HG03520 (cell line): ENCODE measurements around the gene PLTP.
"Not testable (repeated sequence)": the region's sequence is repeated elsewhere in the genome, so short reads cannot be mapped to it uniquely, and the experiment has no call there.

Experiments
- ATAC-seq: cut with Tn5 transposase; IDR thresholded peaks from one replicate; pipeline ENCODE4 v1.9.1; 2021; ENCODE audit warnings: mild to moderate bottlenecking, moderate library complexity; ENCODE audit not compliant: unreplicated experiment

Gene PLTP

GRCh38 chr20:45901332-45901731 is 10.6 kb downstream of the PLTP start:
- not testable (repeated sequence) for ATAC-seq

- no peak for ATAC-seq
These were observed 12.7 kb downstream of the PLTP start for GRCh38 chr20:45899046-45899835.

GRCh38 chr20:45898285-45898684 is 13.7 kb downstream of the PLTP start:
- ATAC-seq, result no peak

- ATAC-seq, result no peak
These were observed 14.3 kb downstream of the PLTP start for GRCh38 chr20:45897692-45898091.

GRCh38 chr20:45897289-45897688 is 14.7 kb downstream of the PLTP start:
- ATAC-seq, result no peak

- ATAC-seq, result no peak
These were observed 15.3 kb downstream of the PLTP start for GRCh38 chr20:45896641-45897161.

- no peak for ATAC-seq
These were observed 17.2 kb downstream of the PLTP start for GRCh38 chr20:45894797-45895196.

GRCh38 chr20:45893831-45894230 is 18.1 kb downstream of the PLTP start:
- no peak for ATAC-seq

- ATAC-seq, result no peak
These were observed 19.0 kb downstream of the PLTP start for GRCh38 chr20:45892828-45893500.

GRCh38 chr20:45892049-45892825 is 19.7 kb downstream of the PLTP start:
- ATAC-seq, result no peak

GRCh38 chr20:45890985-45891983 is 20.7 kb downstream of the PLTP start, which contains the start of the genes CTSA and NEURL2:
TSS of gene CTSA (plus strand) at chr20:45891335. CDS start at chr20:45891569, 234 bp downstream.
TSS of gene NEURL2 (minus strand) at chr20:45891208. CDS start at chr20:45890991, 217 bp downstream.
- peak; percentile 61 for ATAC-seq

- peak; percentile 24 for ATAC-seq
These were observed 21.6 kb downstream of the PLTP start for GRCh38 chr20:45890077-45890984.

GRCh38 chr20:45888681-45889080 is 23.3 kb downstream of the PLTP start:
- ATAC-seq, result no peak

GRCh38 chr20:45887346-45887715 is 24.6 kb downstream of the PLTP start, which contains the start of gene SPATA25:
TSS of gene SPATA25 (minus strand) at chr20:45887622. CDS start at chr20:45887590, 32 bp downstream.
- no peak for ATAC-seq

GRCh38 chr20:45886590-45887345 is 25.2 kb downstream of the PLTP start:
- ATAC-seq, result no peak

- ATAC-seq, result no peak
These were observed 28.9 kb downstream of the PLTP start for GRCh38 chr20:45883100-45883469.

GRCh38 chr20:45882469-45883099 is 29.4 kb downstream of the PLTP start:
- no peak for ATAC-seq
